HCT116 (cell line): ENCODE measurements around the gene CD93. TPM values are rescaled to one million over a fixed set of nuclear protein-coding genes. Genes with fewer than 3 reads are reported as not detected.

Experiments used
- ATAC-seq: fragments of 200-7000 bp; cut with Tn5 transposase; 2 replicates; pipeline ENCODE4 v1.9.1; 2020; ENCODE audit warnings: mild to moderate bottlenecking, moderate library complexity
- BruUV-seq: library from RNA; stranded (reverse); fragments of 400-500 nt; replicated peaks from 2 replicates; lab custom pipeline; 2021; lab: Mats Ljungman, UMichigan
- CTCF ChIA-PET: fragments of 300-600 bp; sonication (Branson Sonifier 250); formaldehyde crosslinking; loops from one replicate; lab custom pipeline; 2021; ENCODE audit warnings: antibody characterized with exemption; lab: Charles Lee
- POLR2A ChIA-PET: fragments of 300-600, 350-600 bp; sonication (Branson Sonifier 250); formaldehyde crosslinking; loops from one replicate; lab custom pipeline; 2021; ENCODE audit warnings: antibody characterized with exemption; lab: Charles Lee
- RAD21 ChIA-PET, 2 experiments: fragments of 300-600 bp; sonication (Branson Sonifier 250); formaldehyde crosslinking; loops; one replicate each; lab custom pipeline; 2023; ENCODE audit warnings: low total read pairs in 2 of 2; ENCODE audit not compliant: uncharacterized antibody in 2 of 2, unreplicated experiment in 2 of 2, low non-redundant PET in 1 of 2; lab: Charles Lee
- DNase-seq: peaks from one replicate; pipeline ENCODE4 v3.0.0-alpha.2; 2010; ENCODE audit warnings: low read depth, low spot score
- H2AFZ ChIP-seq: fragments of 200-600 bp; shearing (Covaris generic), sonication (generic); 2 replicates; pipeline ENCODE4 v1.6.1; 2017; ENCODE audit warnings: low read depth, mixed run types, mixed read lengths, antibody characterized with exemption, low read length; ENCODE audit not compliant: poor library complexity, severe bottlenecking
- H3K27ac ChIP-seq: 2 replicates; pipeline ENCODE4 v1.5.1; 2012; ENCODE audit warnings: low read depth, low read length
- H3K27me3 ChIP-seq: fragments of 200-600 bp; sonication (generic); 2 replicates; pipeline ENCODE4 v1.6.1; 2016; ENCODE audit warnings: mixed run types, low read length, mixed read lengths; ENCODE audit not compliant: insufficient read depth
- H3K36me3 ChIP-seq, 2 experiments: fragments of 200-500 bp in 1 of 2; fragments of 200-600 bp in 1 of 2; sonication (Bioruptor generic) in 1 of 2; sonication (generic) in 1 of 2; 2 replicates each; pipeline versions ENCODE4 v1.5.1 to v1.6.1; 2014 to 2016; ENCODE audit warnings: low read length in 2 of 2, inconsistent platforms in 1 of 2, mixed read lengths in 1 of 2, mixed run types in 1 of 2; ENCODE audit not compliant: insufficient read depth in 2 of 2, control insufficient read depth in 1 of 2
- H3K4me1 ChIP-seq, 2 experiments: fragments of 200-600 bp in 1 of 2; sonication (generic) in 1 of 2; 2 replicates each; pipeline versions ENCODE4 v1.5.1 to v1.6.1; 2012 to 2017; ENCODE audit warnings: low read length in 2 of 2, inconsistent platforms in 1 of 2, mild to moderate bottlenecking in 1 of 2, mixed read lengths in 1 of 2, mixed run types in 1 of 2, moderate library complexity in 1 of 2; ENCODE audit not compliant: insufficient read depth in 2 of 2, control insufficient read depth in 1 of 2
- H3K4me2 ChIP-seq: fragments of 200-600 bp; sonication (generic); 2 replicates; pipeline ENCODE4 v1.6.1; 2017; ENCODE audit warnings: mixed run types, low read length, mixed read lengths
- H3K4me3 ChIP-seq, 2 experiments: fragments of 200-600 bp in 1 of 2; sonication (generic) in 1 of 2; replicated peaks in 1 of 2; 2 replicates each; pipeline ENCODE4 v1.5.1; 2011 to 2016; ENCODE audit warnings: low read length in 2 of 2, control low read depth in 1 of 2, low read depth in 1 of 2, mild to moderate bottlenecking in 1 of 2, mixed read lengths in 1 of 2, mixed run types in 1 of 2
- H3K79me2 ChIP-seq: fragments of 200-600 bp; sonication (generic); 2 replicates; pipeline ENCODE4 v1.6.1; 2017; ENCODE audit warnings: mild to moderate bottlenecking, mixed run types, low read length, moderate library complexity, mixed read lengths; ENCODE audit not compliant: insufficient read depth
- H3K9ac ChIP-seq: fragments of 200-600 bp; sonication (generic); 2 replicates; pipeline ENCODE4 v1.6.1; 2016; ENCODE audit warnings: low read length, mixed read lengths
- H3K9me2 ChIP-seq: fragments of 200-600 bp; sonication (generic), shearing (Covaris generic); 2 replicates; pipeline ENCODE4 v1.6.1; 2017; ENCODE audit warnings: mixed run types, mild to moderate bottlenecking, moderate library complexity; ENCODE audit not compliant: insufficient read depth
- H3K9me3 ChIP-seq, 2 experiments: fragments of 200-500 bp in 1 of 2; fragments of 200-600 bp in 1 of 2; sonication (Bioruptor generic) in 1 of 2; sonication (generic) in 1 of 2; 2 replicates each; pipeline ENCODE4 v1.6.1; 2014 to 2017; ENCODE audit warnings: low read length in 2 of 2, mixed read lengths in 2 of 2, inconsistent platforms in 1 of 2, low read depth in 1 of 2, mild to moderate bottlenecking in 1 of 2, mixed run types in 1 of 2, moderate library complexity in 1 of 2; ENCODE audit not compliant: control insufficient read depth in 1 of 2, insufficient read depth in 1 of 2
- H4K20me1 ChIP-seq: fragments of 200-600 bp; sonication (generic), shearing (Covaris generic); 2 replicates; pipeline ENCODE4 v1.6.1; 2017; ENCODE audit warnings: mixed run types, mild to moderate bottlenecking, moderate library complexity; ENCODE audit not compliant: insufficient read depth
- CBX3 ChIP-seq: IDR thresholded peaks from 2 replicates; pipeline ENCODE4 v1.6.1; 2012; ENCODE audit warnings: low read depth
- EGR1 ChIP-seq: IDR thresholded peaks from 2 replicates; pipeline ENCODE4 v1.6.1; 2012; ENCODE audit warnings: low read depth
- ELF1 ChIP-seq: IDR thresholded peaks from 2 replicates; pipeline ENCODE4 v1.6.1; 2012; ENCODE audit warnings: low read depth, borderline replicate concordance
- EZH2 ChIP-seq: fragments of 200-600 bp; sonication (generic); IDR thresholded peaks from 2 replicates; pipeline ENCODE4 v1.6.1; 2017; ENCODE audit warnings: antibody characterized with exemption, mixed run types
- EZH2phosphoT487 ChIP-seq: fragments of 200-600 bp; IDR thresholded peaks from 2 replicates; pipeline ENCODE4 v1.6.1; 2018; ENCODE audit warnings: antibody characterized with exemption, borderline replicate concordance
- JUND ChIP-seq: IDR thresholded peaks from 2 replicates; pipeline ENCODE4 v1.6.1; 2012
- MAX ChIP-seq: IDR thresholded peaks from 2 replicates; pipeline ENCODE4 v1.6.1; 2012
- POLR2A ChIP-seq: IDR thresholded peaks from 2 replicates; pipeline ENCODE4 v1.7.0; 2011; ENCODE audit warnings: borderline replicate concordance; ENCODE audit not compliant: insufficient read depth, insufficient read length; ENCODE audit errors: extremely low read depth
- POLR2AphosphoS5 ChIP-seq: IDR thresholded peaks from 2 replicates; pipeline ENCODE4 v1.6.1; 2011; ENCODE audit warnings: mild to moderate bottlenecking, low read depth, low read length, moderate library complexity
- RAD21 ChIP-seq: IDR thresholded peaks from 2 replicates; pipeline ENCODE4 v1.6.1; 2012; ENCODE audit warnings: low read depth, mild to moderate bottlenecking
- REST ChIP-seq: IDR thresholded peaks from 2 replicates; pipeline ENCODE4 v1.6.1; 2012; ENCODE audit warnings: low read depth
- SIN3A ChIP-seq: IDR thresholded peaks from 2 replicates; pipeline ENCODE4 v1.6.1; 2012; ENCODE audit warnings: low read depth
- SRF ChIP-seq: IDR thresholded peaks from 2 replicates; pipeline ENCODE4 v1.6.1; 2012; ENCODE audit warnings: low read depth
- ZBTB33 ChIP-seq: IDR thresholded peaks from 2 replicates; pipeline ENCODE4 v1.6.1; 2011; ENCODE audit warnings: mild to moderate bottlenecking, low read length, moderate library complexity; ENCODE audit not compliant: insufficient replicate concordance; ENCODE audit errors: extremely low read depth
- ZFX ChIP-seq: fragments of 450-650 bp; IDR thresholded peaks from 2 replicates; pipeline ENCODE4 v1.6.1; 2017
- intact Hi-C: fragments of 100-400 bp; cut with micrococcal nuclease; formaldehyde crosslinking; loops from 2 replicates; pipeline ENCODE4 v1.10.0; 2022
- total RNA-seq: library from RNA; stranded (reverse); gene quantifications from one replicate; pipeline ENCODE4 v1.2.1, GENCODE V29; 2021; ENCODE audit not compliant: unreplicated experiment

CD93 gene
- total RNA-seq, 1 experiment from 2014 or later: 0.07 TPM

GRCh38 chr20:23091721-23092383 lies 5.7 kb upstream of the CD93 start (continued):
- TF ChIP-seq REST (no peak), ZBTB33 (no peak), ZFX (no peak), CBX3 (no peak), RAD21 (no peak), EZH2phosphoT487 (no peak)

GRCh38 chr20:23090878-23091277 lies 4.8 kb upstream of the CD93 start:
- Histone ChIP-seq H3K36me3 (no peaks in the 10 kb centered on the region), H3K27me3 (peaks cover 27% of the 10 kb centered on the region), H4K20me1 (no peaks in the 10 kb centered on the region), H3K9me3 (no peaks in the 10 kb centered on the region), H3K9me2 (no peaks in the 10 kb centered on the region), H3K79me2 (no peaks in the 10 kb centered on the region), H3K4me3 (no peak overlapping the region), H3K9ac (no peak overlapping the region), H3K4me1 (peaks cover 0 to 10% of the 10 kb centered on the region in 2 experiments; a peak in 3 of 4 replicates), H2AFZ (no peak overlapping the region), H3K4me2 (no peak overlapping the region), H3K27ac (no peak overlapping the region)
- TF ChIP-seq SRF: no peak
- no peak for TF ChIP-seq POLR2A
- no peak for TF ChIP-seq POLR2AphosphoS5
- TF ChIP-seq JUND: no peak
- no peak for TF ChIP-seq EGR1
- no peak for TF ChIP-seq EZH2
- no peak for TF ChIP-seq SIN3A
- no peak for TF ChIP-seq MAX
- no peak for TF ChIP-seq ELF1
- CTCF ChIA-PET: no interaction called here
- intact Hi-C loops: no loop called here
- DNase-seq (no peak), ATAC-seq (no peak)
- POLR2A ChIA-PET: no interaction called here
- RAD21 ChIA-PET: no interaction called here
- no TSS peak for BruUV-seq
